Measurements from ENCODE around the gene FOLR1.

Gene FOLR1

DNA sequence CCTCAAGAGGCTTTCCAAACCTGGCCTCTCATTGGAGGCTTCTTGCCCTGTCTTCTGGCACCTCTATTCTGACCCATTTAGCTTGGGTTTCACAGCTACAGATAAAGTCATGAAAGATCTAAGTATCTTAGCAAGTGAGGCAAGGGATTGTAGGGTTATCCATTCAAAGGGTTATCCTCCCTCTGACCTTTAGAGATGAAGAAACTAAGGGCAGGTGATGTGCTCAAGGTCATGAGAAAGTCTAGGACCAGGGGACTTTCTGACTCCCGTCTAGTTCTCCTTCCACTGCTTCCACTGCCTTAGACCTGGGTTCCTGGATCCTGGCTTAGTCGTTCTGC is 44.8 kb downstream of the FOLR1 start:
- Mint-ChIP-seq H3K27ac (peak overlapping the region in 1 of 3 experiments; percentile 40), H3K4me1 (peaks cover 40% of the 10 kb centered on the region), H3K27me3 (ENCODE audit: low read depth) (peaks cover 31% of the 10 kb centered on the region), H3K4me3 (no peak overlapping the region), H3K9me3 (no peaks in the 10 kb centered on the region), H3K36me3 (ENCODE audit: low read depth) (peaks cover 43% of the 10 kb centered on the region)
- TF ChIP-seq, protein P1, sequence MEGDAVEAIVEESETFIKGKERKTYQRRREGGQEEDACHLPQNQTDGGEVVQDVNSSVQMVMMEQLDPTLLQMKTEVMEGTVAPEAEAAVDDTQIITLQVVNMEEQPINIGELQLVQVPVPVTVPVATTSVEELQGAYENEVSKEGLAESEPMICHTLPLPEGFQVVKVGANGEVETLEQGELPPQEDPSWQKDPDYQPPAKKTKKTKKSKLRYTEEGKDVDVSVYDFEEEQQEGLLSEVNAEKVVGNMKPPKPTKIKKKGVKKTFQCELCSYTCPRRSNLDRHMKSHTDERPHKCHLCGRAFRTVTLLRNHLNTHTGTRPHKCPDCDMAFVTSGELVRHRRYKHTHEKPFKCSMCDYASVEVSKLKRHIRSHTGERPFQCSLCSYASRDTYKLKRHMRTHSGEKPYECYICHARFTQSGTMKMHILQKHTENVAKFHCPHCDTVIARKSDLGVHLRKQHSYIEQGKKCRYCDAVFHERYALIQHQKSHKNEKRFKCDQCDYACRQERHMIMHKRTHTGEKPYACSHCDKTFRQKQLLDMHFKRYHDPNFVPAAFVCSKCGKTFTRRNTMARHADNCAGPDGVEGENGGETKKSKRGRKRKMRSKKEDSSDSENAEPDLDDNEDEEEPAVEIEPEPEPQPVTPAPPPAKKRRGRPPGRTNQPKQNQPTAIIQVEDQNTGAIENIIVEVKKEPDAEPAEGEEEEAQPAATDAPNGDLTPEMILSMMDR (IDR thresholded peaks at IDR 0.05; ENCODE audit: unreplicated experiment in 3 of 3): no peak

DNA sequence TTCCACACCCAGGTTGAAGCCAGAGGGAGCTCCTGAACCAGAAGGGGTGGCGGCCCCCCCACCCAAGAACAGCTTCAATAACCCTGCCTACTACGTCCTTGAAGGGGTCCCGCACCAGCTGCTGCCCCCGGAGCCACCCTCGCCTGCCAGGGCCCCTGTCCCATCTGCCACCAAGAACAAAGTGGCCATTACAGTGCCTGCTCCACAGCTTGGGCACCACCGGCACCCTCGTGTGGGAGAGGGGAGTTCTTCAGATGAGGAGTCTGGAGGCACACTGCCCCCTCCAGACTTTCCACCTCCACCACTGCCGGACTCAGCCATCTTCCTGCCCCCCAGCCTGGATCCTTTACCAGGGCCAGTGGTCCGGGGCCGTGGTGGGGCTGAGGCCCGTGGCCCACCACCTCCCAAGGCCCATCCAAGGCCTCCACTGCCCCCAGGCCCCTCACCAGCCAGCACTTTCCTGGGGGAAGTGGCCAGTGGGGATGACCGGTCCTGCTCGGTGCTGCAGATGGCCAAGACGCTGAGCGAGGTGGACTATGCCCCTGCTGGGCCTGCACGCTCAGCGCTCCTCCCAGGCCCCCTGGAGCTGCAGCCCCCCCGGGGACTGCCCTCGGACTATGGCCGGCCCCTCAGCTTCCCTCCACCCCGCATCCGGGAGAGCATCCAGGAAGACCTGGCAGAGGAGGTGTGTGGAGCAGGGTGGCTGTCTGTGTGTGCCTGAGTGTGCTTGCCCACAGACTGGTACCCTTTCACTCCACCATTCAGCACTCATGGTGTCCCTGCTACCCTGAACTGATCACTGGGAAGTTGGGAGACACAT is 45.4 kb downstream of the FOLR1 start:
- TF ChIP-seq, protein P1 (IDR thresholded peaks at IDR 0.05; ENCODE audit: unreplicated experiment in 3 of 3): no peak
- no peaks in the 10 kb centered on the region for H3K9me3 Mint-ChIP-seq
- peak overlapping the region in 1 of 3 experiments; percentile 40 for H3K27ac Mint-ChIP-seq

DNA sequence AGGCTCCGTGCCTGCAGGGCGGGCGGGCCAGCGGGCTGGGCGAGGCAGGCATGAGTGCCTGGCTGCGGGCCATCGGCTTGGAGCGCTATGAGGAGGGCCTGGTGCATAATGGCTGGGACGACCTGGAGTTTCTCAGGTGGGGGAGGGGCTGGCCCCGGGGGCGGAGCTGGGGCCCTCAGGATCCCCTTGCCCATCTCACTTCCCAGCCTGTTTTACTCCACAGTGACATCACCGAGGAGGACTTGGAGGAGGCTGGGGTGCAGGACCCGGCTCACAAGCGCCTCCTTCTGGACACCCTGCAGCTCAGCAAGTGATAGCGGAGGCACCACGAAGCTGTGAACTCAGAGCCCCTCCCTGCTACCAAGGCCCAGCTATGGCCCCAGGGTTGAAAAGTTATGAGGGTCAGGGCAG is 46.1 kb downstream of the FOLR1 start:
- H3K4me1 Mint-ChIP-seq: peaks cover 40% of the 10 kb centered on the region
- H3K4me3 Mint-ChIP-seq: peak overlapping the region in 2 of 3 experiments; percentile 6 to 36
- no peaks in the 10 kb centered on the region for H3K9me3 Mint-ChIP-seq
- H3K36me3 Mint-ChIP-seq (ENCODE audit: low read depth): peaks cover 31% of the 10 kb centered on the region
- TF ChIP-seq, protein P1 (IDR thresholded peaks at IDR 0.05; ENCODE audit: unreplicated experiment in 3 of 3): peak; percentile 76 to 84 (median 79)
- H3K27ac Mint-ChIP-seq: no peak overlapping the region
- H3K27me3 Mint-ChIP-seq (ENCODE audit: low read depth): peaks cover 44% of the 10 kb centered on the region

More for the DNA sequence above, 45.4 kb downstream of the FOLR1 start:
- Mint-ChIP-seq H3K36me3 (ENCODE audit: low read depth) (peaks cover 37% of the 10 kb centered on the region), H3K4me3 (no peak overlapping the region), H3K4me1 (peaks cover 40% of the 10 kb centered on the region), H3K27me3 (ENCODE audit: low read depth) (peaks cover 37% of the 10 kb centered on the region)

DNA sequence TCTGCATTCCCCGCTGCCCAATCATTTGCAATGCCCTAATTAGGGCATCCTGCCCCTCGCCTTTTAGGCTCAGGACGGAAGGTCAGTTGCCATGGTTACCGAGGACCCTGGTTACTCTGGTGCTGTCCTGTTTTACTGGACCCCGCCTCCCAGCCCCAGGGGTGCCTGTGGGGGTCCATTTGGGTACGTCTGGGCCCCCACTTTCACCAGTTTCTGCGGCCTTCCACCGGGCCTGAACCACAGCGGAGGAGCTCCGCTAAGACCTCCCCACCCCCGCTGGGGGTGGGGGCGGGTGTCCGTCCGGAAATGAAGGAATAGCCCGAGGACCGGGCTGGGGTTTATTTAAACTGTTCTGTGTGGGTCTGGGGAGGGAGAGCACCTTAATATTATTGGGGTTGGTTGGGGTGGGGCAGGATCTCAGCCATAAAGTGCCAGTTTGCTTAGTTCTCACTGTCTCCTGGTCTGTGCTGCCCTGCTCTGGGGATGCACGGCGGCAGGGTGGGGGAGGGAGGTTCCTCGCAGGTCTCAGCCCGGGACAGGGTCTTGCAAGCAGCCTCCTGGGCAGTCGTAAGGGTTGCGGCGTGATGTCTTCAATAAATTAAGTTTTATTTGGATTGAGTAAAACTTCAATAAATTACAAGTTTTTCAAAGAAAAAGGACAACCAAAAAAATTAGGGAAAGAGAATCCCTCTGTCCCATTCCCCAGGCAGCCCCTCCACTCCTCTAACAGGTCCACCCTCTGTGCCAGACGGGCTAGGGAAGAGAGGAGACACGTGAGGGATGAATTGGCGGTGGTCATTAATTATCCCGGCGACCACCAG is 46.8 kb downstream of the FOLR1 start:
- TF ChIP-seq, protein P1 (IDR thresholded peaks at IDR 0.05; ENCODE audit: unreplicated experiment in 3 of 3): peak in 1 of 3 experiments; percentile 19
- Mint-ChIP-seq H3K4me1 (peaks cover 41% of the 10 kb centered on the region), H3K27me3 (ENCODE audit: low read depth) (peaks cover 51% of the 10 kb centered on the region), H3K9me3 (no peaks in the 10 kb centered on the region), H3K27ac (no peak overlapping the region), H3K4me3 (peak overlapping the region; percentile 80 to 83 (median 83)), H3K36me3 (ENCODE audit: low read depth) (peaks cover 26% of the 10 kb centered on the region)

DNA sequence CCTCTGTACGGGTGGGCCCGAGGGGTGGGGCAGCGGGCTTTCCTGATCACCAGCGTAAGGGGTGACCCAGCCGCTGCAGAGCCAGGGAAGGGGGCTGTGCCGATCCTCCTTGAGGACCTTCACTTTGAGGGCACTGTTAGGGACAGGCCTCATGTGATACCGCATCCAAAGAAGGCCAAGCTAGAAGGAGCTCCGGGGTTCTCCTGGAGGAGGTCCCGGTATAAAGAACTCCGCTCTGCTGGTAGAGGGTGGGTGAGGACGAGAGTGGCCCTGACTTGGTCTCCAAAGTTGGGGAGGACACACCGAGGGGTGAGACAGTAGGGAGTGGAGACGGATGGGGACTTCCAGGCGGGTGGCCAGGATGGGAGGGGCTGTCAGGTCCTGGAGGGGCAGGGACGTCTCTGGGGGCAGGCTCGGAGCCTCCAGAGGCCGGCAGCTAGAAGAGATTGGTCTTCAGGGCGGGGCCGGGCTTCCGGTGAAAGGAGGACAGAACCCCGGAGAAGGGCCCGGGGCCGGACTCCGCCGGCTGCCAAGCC is 47.4 kb downstream of the FOLR1 start:
- Mint-ChIP-seq H3K36me3 (ENCODE audit: low read depth) (peaks cover 19% of the 10 kb centered on the region), H3K4me1 (peaks cover 34% of the 10 kb centered on the region), H3K4me3 (peak overlapping the region; percentile 80 to 83 (median 83)), H3K27ac (peak overlapping the region in 2 of 3 experiments; percentile 32 to 35), H3K27me3 (ENCODE audit: low read depth) (peaks cover 52% of the 10 kb centered on the region), H3K9me3 (no peaks in the 10 kb centered on the region)
- TF ChIP-seq, protein P1 (IDR thresholded peaks at IDR 0.05; ENCODE audit: unreplicated experiment in 3 of 3): no peak
